Transverse colon (tissue), 4 donors: ENCODE data around the gene ZFPM1. TPM values are rescaled to one million over a fixed set of nuclear protein-coding genes. Genes with fewer than 3 reads are reported as not detected.

Experiments
- DNase-seq: peaks from one replicate; pipeline ENCODE4 v3.0.0-alpha.2; 2019
- H3K27ac ChIP-seq, 4 donors: fragments of 200-600 bp; sonication (generic); 2 replicates each; pipeline ENCODE4 v1.5.1; 2016 to 2018; ENCODE audit warnings: inconsistent platforms in 4 of 4
- H3K27me3 ChIP-seq: fragments of 200-600 bp; sonication (generic); 2 replicates; pipeline ENCODE4 v1.5.1; 2017; ENCODE audit warnings: inconsistent platforms
- H3K36me3 ChIP-seq, 4 donors: fragments of 200-600 bp; sonication (generic); 2 replicates each; pipeline ENCODE4 v1.5.1; 2017 to 2019; ENCODE audit warnings: inconsistent platforms in 4 of 4
- H3K4me1 ChIP-seq, 4 donors: fragments of 200-600 bp; sonication (generic); 2 replicates each; pipeline ENCODE4 v1.5.1; 2017 to 2020; ENCODE audit warnings: inconsistent platforms in 4 of 4
- H3K4me3 ChIP-seq, 4 donors: fragments of 200-600 bp; sonication (generic); 1 replicate in 1 of 4; 2 replicates in 3 of 4; pipeline versions ENCODE4 v1.5.1 to v1.6.1; 2017 to 2019; ENCODE audit warnings: inconsistent platforms in 4 of 4
- H3K9me3 ChIP-seq, 2 donors: fragments of 200-600 bp; sonication (generic); 2 replicates each; pipeline ENCODE4 v1.5.1; 2017 to 2019; ENCODE audit warnings: inconsistent platforms in 2 of 2
- EP300 ChIP-seq: sonication (generic); formaldehyde crosslinking; IDR thresholded peaks from one replicate; pipeline ENCODE4 v1.6.1; 2017; ENCODE audit warnings: antibody characterized with exemption, low read depth
- POLR2A ChIP-seq: fragments of 450-650 bp; IDR thresholded peaks from one replicate; pipeline ENCODE4 v1.6.1; 2016; ENCODE audit warnings: antibody characterized with exemption, mild to moderate bottlenecking, moderate library complexity
- POLR2AphosphoS5 ChIP-seq, 3 donors: sonication (generic); formaldehyde crosslinking; IDR thresholded peaks; one replicate each; pipeline ENCODE4 v1.6.1; 2016; ENCODE audit warnings: antibody characterized with exemption in 3 of 3
- WGBS, 2 donors: methylation state at CpG; one replicate each; pipeline ENCODE4 v1.1.5; 2018; ENCODE audit warnings: low coverage in 1 of 2; 5-methylcytosine and 5-hydroxymethylcytosine counted together
- in situ Hi-C, 4 donors: fragments of 200-750 bp; cut with MboI; loops; one replicate each; pipeline versions ENCODE4 v1.15.0 to v1.15.1; 2017; ENCODE audit warnings: low sequenced_read_pairs in 3 of 4, low pct_ligation_motif_present in 1 of 4, low pct_unique_long_range_greater_than_20kb in 1 of 4
- intact Hi-C: fragments of 100-400 bp; cut with DNase I; formaldehyde crosslinking; loops from one replicate; pipeline ENCODE4 v1.15.1; 2023; ENCODE audit warnings: low total_unique reads
- small RNA-seq, 4 donors: library from RNA; depleted of rRNA; stranded (forward); fragments of <200 nt; gene quantifications; one replicate each; pipeline ENCODE3, GENCODE V24; 2016
- total RNA-seq, 4 donors: library from RNA; depleted of rRNA; stranded (reverse); fragments of >200 nt; gene quantifications; one replicate each; pipeline ENCODE4 v1.1.0, GENCODE V29; 2016
- TF ChIP-seq, protein P1 (sequence below), 5 experiments: fragments of 200-600 bp in 3 of 5; fragments of 450-650 bp in 2 of 5; sonication (generic) in 3 of 5; IDR thresholded peaks; 1 replicate in 2 of 5; 2 replicates in 3 of 5; pipeline ENCODE4 v1.5.1; 2016 to 2017; ENCODE audit warnings: antibody characterized with exemption in 5 of 5, inconsistent platforms in 3 of 5, mild to moderate bottlenecking in 2 of 5, moderate library complexity in 1 of 5

Gene ZFPM1
- total RNA-seq, 4 donors from 2014 or later, result 1.2 to 4.6 (median 3.1) TPM

DNA sequence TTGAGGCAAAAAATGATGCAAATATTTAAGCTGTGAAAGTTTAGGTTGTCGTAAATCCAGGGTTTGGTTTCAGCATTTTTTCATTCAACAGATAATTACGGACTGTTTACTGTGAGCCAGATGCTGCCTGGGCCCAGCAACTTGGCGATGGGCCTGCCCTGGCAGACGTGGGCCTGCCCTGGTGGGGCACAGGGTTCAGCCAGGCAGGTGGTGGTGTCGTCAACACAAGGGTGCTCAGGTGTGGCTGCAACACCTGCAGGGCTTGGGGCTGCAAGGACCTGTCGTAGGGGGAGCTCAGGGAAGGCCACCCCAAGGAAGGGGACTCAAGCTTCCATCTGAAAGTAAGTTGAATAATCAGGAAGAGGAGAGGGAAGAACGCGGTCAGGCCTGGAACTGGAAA is 132.2 kb downstream of the ZFPM1 start:
- H3K36me3 ChIP-seq, result peaks cover 0 to 15% (median 7%) of the 10 kb centered on the region in 4 donors
- intact Hi-C loops (no loop called here), in situ Hi-C loops (no loop called here)
- 66 to 89% methylated on average over 3 to 8 of the region's 8 CpGs for WGBS, 2 donors
- H3K4me1 ChIP-seq, result no peaks in the 10 kb centered on the region
- no peaks in the 10 kb centered on the region for H3K27me3 ChIP-seq
- no peak for DNase-seq
- H3K27ac ChIP-seq, result no peak overlapping the region
- H3K4me3 ChIP-seq, result no peak overlapping the region
- H3K9me3 ChIP-seq, result no peaks in the 10 kb centered on the region
- TF ChIP-seq POLR2AphosphoS5 (IDR thresholded peaks at IDR 0.05), result no peak

DNA sequence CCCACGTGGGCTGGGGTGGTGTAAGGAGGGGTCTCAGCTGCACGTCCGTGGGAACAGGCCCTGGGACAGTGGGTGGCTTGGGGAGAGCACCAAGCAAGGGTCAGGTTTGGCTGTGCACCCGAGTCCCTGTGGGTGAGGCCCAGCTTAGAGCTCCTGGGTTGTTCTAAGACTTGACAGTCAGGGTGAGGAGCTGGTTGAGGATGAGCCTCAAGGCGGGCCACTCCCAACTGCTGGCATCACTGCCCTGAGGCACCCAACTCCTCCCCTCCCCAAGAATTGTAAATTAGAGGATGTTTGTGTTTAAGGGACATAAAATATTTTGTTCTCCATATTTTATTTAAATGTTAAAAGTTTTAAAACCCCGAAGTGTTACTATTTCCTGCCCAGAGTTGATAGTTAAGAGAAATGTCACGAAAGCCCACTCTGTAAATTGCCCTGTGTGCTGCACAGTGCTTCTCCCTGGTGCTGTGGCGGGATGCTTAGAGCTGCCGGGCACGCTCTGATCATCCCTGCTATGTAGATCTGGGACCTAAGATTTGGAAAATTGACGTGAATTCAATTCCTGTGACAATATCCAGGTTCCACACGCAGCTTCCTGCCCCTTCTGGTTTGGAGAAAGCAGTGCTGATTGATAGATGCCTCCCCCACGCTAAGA is 133.0 kb downstream of the ZFPM1 start:
- no peaks in the 10 kb centered on the region for H3K9me3 ChIP-seq
- H3K4me1 ChIP-seq, result no peaks in the 10 kb centered on the region
- H3K36me3 ChIP-seq, result peaks cover 0 to 15% (median 7%) of the 10 kb centered on the region in 4 donors
- intact Hi-C loops, result no loop called here
- no peaks in the 10 kb centered on the region for H3K27me3 ChIP-seq
- H3K4me3 ChIP-seq, result no peak overlapping the region
- 93 to 100% methylated on average over 2 to 13 of the region's 13 CpGs for WGBS, 2 donors
- no peak for DNase-seq
- no peak overlapping the region for H3K27ac ChIP-seq
- in situ Hi-C loops, result no loop called here
- TF ChIP-seq POLR2AphosphoS5 (IDR thresholded peaks at IDR 0.05) (no peak), POLR2A (no peak), EP300 (no peak)
- TF ChIP-seq, protein P1, sequence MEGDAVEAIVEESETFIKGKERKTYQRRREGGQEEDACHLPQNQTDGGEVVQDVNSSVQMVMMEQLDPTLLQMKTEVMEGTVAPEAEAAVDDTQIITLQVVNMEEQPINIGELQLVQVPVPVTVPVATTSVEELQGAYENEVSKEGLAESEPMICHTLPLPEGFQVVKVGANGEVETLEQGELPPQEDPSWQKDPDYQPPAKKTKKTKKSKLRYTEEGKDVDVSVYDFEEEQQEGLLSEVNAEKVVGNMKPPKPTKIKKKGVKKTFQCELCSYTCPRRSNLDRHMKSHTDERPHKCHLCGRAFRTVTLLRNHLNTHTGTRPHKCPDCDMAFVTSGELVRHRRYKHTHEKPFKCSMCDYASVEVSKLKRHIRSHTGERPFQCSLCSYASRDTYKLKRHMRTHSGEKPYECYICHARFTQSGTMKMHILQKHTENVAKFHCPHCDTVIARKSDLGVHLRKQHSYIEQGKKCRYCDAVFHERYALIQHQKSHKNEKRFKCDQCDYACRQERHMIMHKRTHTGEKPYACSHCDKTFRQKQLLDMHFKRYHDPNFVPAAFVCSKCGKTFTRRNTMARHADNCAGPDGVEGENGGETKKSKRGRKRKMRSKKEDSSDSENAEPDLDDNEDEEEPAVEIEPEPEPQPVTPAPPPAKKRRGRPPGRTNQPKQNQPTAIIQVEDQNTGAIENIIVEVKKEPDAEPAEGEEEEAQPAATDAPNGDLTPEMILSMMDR (IDR thresholded peaks at IDR 0.05), result no peak

Small RNA genes within 50 kb of the gene (small RNA-seq; reads per million reads assigned to genes)
- gene MIR5189, result 0 to 0.14 (median 0) reads per million in 4 donors

Other genes with a start within 250 kb of the ZFPM1 start
- gene ZNF469, start 70.3 kb upstream of the ZFPM1 start, total RNA-seq, result under 1 TPM; 0.14 to 0.75 (median 0.54) TPM
- gene ZC3H18, start 117.1 kb downstream of the ZFPM1 start, total RNA-seq, result 10 to 100 TPM; 17.9 to 50.5 (median 25.5) TPM
- gene IL17C, start 185.3 kb downstream of the ZFPM1 start, total RNA-seq, result not detected
- 100 to 1,000 TPM; 258 to 306 (median 291) TPM for gene CYBA, start 197.8 kb downstream of the ZFPM1 start, total RNA-seq
- gene MVD, start 209.8 kb downstream of the ZFPM1 start, total RNA-seq, result 10 to 100 TPM; 20.5 to 75.6 (median 47.3) TPM
- 1 to 10 TPM in 1 of 4 donors, under 1 TPM in 2, not detected in 1; 0.27 to 2.9 (median 0.75) TPM for gene SNAI3, start 233.2 kb downstream of the ZFPM1 start, total RNA-seq